ENCODE data around the gene KIF12.

KIF12 gene

DNA sequence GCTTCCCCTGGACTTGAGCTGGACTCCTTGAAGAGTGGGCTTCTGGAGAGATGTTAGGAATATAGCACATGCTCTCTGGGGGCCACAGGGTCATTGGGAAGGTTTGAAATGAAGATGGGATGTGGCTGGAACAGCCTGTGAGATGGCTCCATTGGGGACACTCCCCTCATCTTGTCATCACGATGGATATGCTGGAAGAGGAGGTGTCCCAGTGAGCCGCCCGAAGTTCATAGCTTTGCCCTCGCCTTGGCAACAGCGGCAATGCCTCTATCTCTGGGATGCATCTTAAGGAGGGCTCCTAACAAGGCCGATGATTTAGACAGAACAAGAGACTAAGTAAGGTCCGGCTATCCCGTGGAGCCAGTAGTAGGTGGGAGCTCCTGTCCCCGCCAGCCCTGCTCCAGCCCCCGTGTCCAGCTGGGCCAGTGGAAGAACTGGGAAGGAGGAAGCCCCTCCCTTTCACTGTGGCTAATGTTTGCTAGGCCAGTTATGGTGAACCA, 44.9 kb downstream of the KIF12 start:
- Histone ChIP-seq H3K4me2 (ENCODE audit: low read length) (no peak overlapping the region), H3K36me3 (ENCODE audit: insufficient read depth, low read length) (no peaks in the 10 kb centered on the region), H3F3A (ENCODE audit: insufficient read depth, low read length) (no peaks in the 10 kb centered on the region), H2AFZ (ENCODE audit: low read length) (no peak overlapping the region), H3K9ac (ENCODE audit: low read length) (no peak overlapping the region), H3K27ac (ENCODE audit: low read depth, low read length, poor library complexity, severe bottlenecking) (no peak overlapping the region), H4K20me1 (ENCODE audit: insufficient read depth, low read length) (no peaks in the 10 kb centered on the region), H3K9me3 (ENCODE audit: low read length) (no peaks in the 10 kb centered on the region), H3K9me2 (ENCODE audit: low read depth, low read length) (no peaks in the 10 kb centered on the region), H3K27me3 (ENCODE audit: insufficient read depth, low read length) (no peaks in the 10 kb centered on the region), H3K79me2 (ENCODE audit: insufficient read depth, low read length) (no peaks in the 10 kb centered on the region), H3K4me3 (ENCODE audit: low read depth, low read length, poor library complexity, severe bottlenecking) (no peak overlapping the region), H3K4me1 (ENCODE audit: insufficient read depth, low read length, severe bottlenecking) (no peaks in the 10 kb centered on the region)
- no peak for TF ChIP-seq EZH2 (IDR thresholded peaks at IDR 0.05; ENCODE audit: borderline replicate concordance, low read length)
- TF ChIP-seq, protein P1, sequence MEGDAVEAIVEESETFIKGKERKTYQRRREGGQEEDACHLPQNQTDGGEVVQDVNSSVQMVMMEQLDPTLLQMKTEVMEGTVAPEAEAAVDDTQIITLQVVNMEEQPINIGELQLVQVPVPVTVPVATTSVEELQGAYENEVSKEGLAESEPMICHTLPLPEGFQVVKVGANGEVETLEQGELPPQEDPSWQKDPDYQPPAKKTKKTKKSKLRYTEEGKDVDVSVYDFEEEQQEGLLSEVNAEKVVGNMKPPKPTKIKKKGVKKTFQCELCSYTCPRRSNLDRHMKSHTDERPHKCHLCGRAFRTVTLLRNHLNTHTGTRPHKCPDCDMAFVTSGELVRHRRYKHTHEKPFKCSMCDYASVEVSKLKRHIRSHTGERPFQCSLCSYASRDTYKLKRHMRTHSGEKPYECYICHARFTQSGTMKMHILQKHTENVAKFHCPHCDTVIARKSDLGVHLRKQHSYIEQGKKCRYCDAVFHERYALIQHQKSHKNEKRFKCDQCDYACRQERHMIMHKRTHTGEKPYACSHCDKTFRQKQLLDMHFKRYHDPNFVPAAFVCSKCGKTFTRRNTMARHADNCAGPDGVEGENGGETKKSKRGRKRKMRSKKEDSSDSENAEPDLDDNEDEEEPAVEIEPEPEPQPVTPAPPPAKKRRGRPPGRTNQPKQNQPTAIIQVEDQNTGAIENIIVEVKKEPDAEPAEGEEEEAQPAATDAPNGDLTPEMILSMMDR (IDR thresholded peaks at IDR 0.05; ENCODE audit: low read length) = no peak

DNA sequence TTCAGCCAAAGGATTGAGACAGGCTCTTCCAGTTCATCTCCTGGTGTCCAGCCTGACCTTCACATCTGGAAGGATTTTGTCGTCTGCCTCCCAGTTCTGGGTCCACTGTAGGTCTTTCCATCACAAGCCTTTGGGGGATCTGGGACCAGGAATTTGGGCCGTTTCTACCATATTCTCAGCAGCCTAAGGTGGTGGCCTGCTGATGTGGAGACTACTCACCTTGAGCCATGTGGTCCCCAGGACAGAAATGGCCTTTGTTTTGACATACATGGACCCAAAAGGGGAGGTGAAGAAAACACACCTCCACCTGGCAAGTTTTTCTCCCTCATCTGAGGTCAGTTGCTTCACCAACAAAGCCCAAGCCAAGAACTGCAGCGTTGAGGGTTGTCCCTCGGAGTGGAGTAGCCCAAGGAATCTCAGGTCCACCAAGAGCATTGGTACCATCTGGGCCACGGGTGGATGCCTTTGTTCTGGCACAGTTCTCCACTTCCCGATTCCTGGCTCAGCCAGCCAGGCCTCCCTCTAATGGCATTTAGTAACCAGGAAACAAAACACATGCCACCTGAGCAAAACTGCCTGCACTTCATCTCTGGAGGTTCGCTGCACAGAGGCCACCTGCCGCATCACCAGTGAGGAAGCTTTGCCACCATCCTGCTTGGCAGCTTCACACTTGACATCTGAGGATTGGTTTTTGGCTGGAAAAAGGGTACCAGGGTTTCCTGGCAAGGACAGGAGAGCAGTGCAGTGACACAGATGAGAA, 45.7 kb downstream of the KIF12 start:
- Histone ChIP-seq H4K20me1 (ENCODE audit: insufficient read depth, low read length) (no peaks in the 10 kb centered on the region), H2AFZ (ENCODE audit: low read length) (no peak overlapping the region), H3K36me3 (ENCODE audit: insufficient read depth, low read length) (no peaks in the 10 kb centered on the region), H3K4me2 (ENCODE audit: low read length) (no peak overlapping the region), H3K27me3 (ENCODE audit: insufficient read depth, low read length) (no peaks in the 10 kb centered on the region), H3K4me3 (ENCODE audit: low read depth, low read length, poor library complexity, severe bottlenecking) (no peak overlapping the region), H3K9me3 (ENCODE audit: low read length) (no peaks in the 10 kb centered on the region), H3K9ac (ENCODE audit: low read length) (no peak overlapping the region), H3F3A (ENCODE audit: insufficient read depth, low read length) (no peaks in the 10 kb centered on the region), H3K79me2 (ENCODE audit: insufficient read depth, low read length) (no peaks in the 10 kb centered on the region), H3K9me2 (ENCODE audit: low read depth, low read length) (no peaks in the 10 kb centered on the region), H3K27ac (ENCODE audit: low read depth, low read length, poor library complexity, severe bottlenecking) (no peak overlapping the region), H3K4me1 (ENCODE audit: insufficient read depth, low read length, severe bottlenecking) (no peaks in the 10 kb centered on the region)
- TF ChIP-seq EZH2 (IDR thresholded peaks at IDR 0.05; ENCODE audit: borderline replicate concordance, low read length) = no peak
- TF ChIP-seq, protein P1 (IDR thresholded peaks at IDR 0.05; ENCODE audit: low read length) = no peak

GRCh38 chr9:114051706-114052105, 47.4 kb downstream of the KIF12 start:
- Histone ChIP-seq H3K9me3 (ENCODE audit: low read length) (no peaks in the 10 kb centered on the region), H3K4me3 (ENCODE audit: low read depth, low read length, poor library complexity, severe bottlenecking) (no peak overlapping the region), H3K36me3 (ENCODE audit: insufficient read depth, low read length) (no peaks in the 10 kb centered on the region), H3K4me2 (ENCODE audit: low read length) (no peak overlapping the region), H3K27ac (ENCODE audit: low read depth, low read length, poor library complexity, severe bottlenecking) (no peak overlapping the region), H3K9ac (ENCODE audit: low read length) (no peak overlapping the region), H2AFZ (ENCODE audit: low read length) (no peak overlapping the region), H3K9me2 (ENCODE audit: low read depth, low read length) (no peaks in the 10 kb centered on the region), H3K4me1 (ENCODE audit: insufficient read depth, low read length, severe bottlenecking) (no peaks in the 10 kb centered on the region), H4K20me1 (ENCODE audit: insufficient read depth, low read length) (no peaks in the 10 kb centered on the region), H3K79me2 (ENCODE audit: insufficient read depth, low read length) (no peaks in the 10 kb centered on the region), H3K27me3 (ENCODE audit: insufficient read depth, low read length) (no peaks in the 10 kb centered on the region), H3F3A (ENCODE audit: insufficient read depth, low read length) (no peaks in the 10 kb centered on the region)
- TF ChIP-seq, protein P1 (IDR thresholded peaks at IDR 0.05; ENCODE audit: low read length) = no peak
- TF ChIP-seq EZH2 (IDR thresholded peaks at IDR 0.05; ENCODE audit: borderline replicate concordance, low read length) = no peak
